ENCODE measurements around the gene RBM3. TPM values are rescaled to one million over a fixed set of nuclear protein-coding genes. Genes with fewer than 3 reads are reported as not detected.

The RBM3 gene
- total RNA-seq, 2 experiments from 2014 or later: 149 to 188 TPM

- BruUV-seq (replicated peaks): no TSS peak
- Histone ChIP-seq H2AFZ (ENCODE audit: low read length) (no peak overlapping the region), H3K9me2 (ENCODE audit: insufficient read depth, low read length) (no peaks in the 10 kb centered on the region), H3K36me3 (ENCODE audit: insufficient read depth, low read length) (no peaks in the 10 kb centered on the region), H3K9me3 (ENCODE audit: low read length) (no peaks in the 10 kb centered on the region), H3K79me2 (ENCODE audit: insufficient read depth, low read depth, low read length) (no peaks in the 10 kb centered on the region), H3K27ac (ENCODE audit: low read depth, low read length, poor library complexity, severe bottlenecking) (no peak overlapping the region), H4K20me1 (ENCODE audit: insufficient read depth, low read length) (no peaks in the 10 kb centered on the region), H3K4me3 (ENCODE audit: low read depth, low read length, poor library complexity, severe bottlenecking) (no peak overlapping the region), H3K4me1 (ENCODE audit: insufficient read depth, low read length, poor library complexity, severe bottlenecking) (peaks cover 14% of the 10 kb centered on the region), H3K4me2 (ENCODE audit: low read length) (no peak overlapping the region)
- POLR2A ChIA-PET: interaction anchor here (0.6 to 1.3 kb wide), 2 partner anchors 18 to 19 kb away, joined by 3 to 5 read pairs; no protein-coding TSS in a partner anchor
- DNase-seq (ENCODE audit: low spot score): no peak
- intact Hi-C loops (cut with micrococcal nuclease; ENCODE audit: unreplicated experiment): no loop called here
- TF ChIP-seq EZH2phosphoT487 (IDR thresholded peaks at IDR 0.05; ENCODE audit: borderline replicate concordance, low read depth, low read length): no peak
- TF ChIP-seq CTCF (conservative IDR thresholded peaks at IDR 0.05; ENCODE audit: low read length): no peak
- CTCF ChIA-PET (ENCODE audit: unreplicated experiment): no interaction called here
These were observed 17.0 kb downstream of the RBM3 start for GRCh38 chrX:48591255-48591791.

DNA sequence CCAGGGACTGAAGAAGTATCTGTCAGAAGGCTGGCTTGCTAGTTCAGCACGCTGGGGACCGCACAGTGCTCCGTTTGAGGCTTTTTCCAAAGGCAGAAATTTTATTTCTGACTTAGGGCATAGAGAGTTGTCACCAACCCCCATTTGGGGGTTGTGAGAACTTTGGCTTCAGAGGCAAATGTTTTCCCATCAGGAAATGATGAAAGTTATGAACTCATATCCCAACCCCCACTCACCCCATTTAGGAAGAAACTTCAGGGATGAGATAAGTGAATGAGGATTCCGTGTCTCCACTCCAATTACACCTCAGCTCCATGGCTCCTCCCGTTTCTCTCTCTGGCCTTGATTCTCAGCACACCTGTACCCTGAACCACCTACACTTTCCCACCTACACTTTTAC is 18.7 kb downstream of the RBM3 start:
- CTCF ChIA-PET (ENCODE audit: unreplicated experiment): no interaction called here
- DNase-seq (ENCODE audit: low spot score): no peak
- no peak overlapping the region for H2AFZ ChIP-seq (ENCODE audit: low read length)
- H3K79me2 ChIP-seq (ENCODE audit: insufficient read depth, low read depth, low read length): no peaks in the 10 kb centered on the region
- intact Hi-C loops (cut with micrococcal nuclease; ENCODE audit: unreplicated experiment): no loop called here
- no TSS peak for BruUV-seq (replicated peaks)
- H3K9me3 ChIP-seq (ENCODE audit: low read length): no peaks in the 10 kb centered on the region
- no peaks in the 10 kb centered on the region for H3K9me2 ChIP-seq (ENCODE audit: insufficient read depth, low read length)
- no peak overlapping the region for H3K27ac ChIP-seq (ENCODE audit: low read depth, low read length, poor library complexity, severe bottlenecking)
- TF ChIP-seq CTCF (conservative IDR thresholded peaks at IDR 0.05; ENCODE audit: low read length): no peak
- TF ChIP-seq EZH2phosphoT487 (IDR thresholded peaks at IDR 0.05; ENCODE audit: borderline replicate concordance, low read depth, low read length): no peak
- H3K4me1 ChIP-seq (ENCODE audit: insufficient read depth, low read length, poor library complexity, severe bottlenecking): peaks cover 22% of the 10 kb centered on the region
- no peaks in the 10 kb centered on the region for H4K20me1 ChIP-seq (ENCODE audit: insufficient read depth, low read length)
- H3K36me3 ChIP-seq (ENCODE audit: insufficient read depth, low read length): no peaks in the 10 kb centered on the region
- POLR2A ChIA-PET: no interaction called here
- no peak overlapping the region for H3K4me3 ChIP-seq (ENCODE audit: low read depth, low read length, poor library complexity, severe bottlenecking)
- H3K4me2 ChIP-seq (ENCODE audit: low read length): no peak overlapping the region

DNA sequence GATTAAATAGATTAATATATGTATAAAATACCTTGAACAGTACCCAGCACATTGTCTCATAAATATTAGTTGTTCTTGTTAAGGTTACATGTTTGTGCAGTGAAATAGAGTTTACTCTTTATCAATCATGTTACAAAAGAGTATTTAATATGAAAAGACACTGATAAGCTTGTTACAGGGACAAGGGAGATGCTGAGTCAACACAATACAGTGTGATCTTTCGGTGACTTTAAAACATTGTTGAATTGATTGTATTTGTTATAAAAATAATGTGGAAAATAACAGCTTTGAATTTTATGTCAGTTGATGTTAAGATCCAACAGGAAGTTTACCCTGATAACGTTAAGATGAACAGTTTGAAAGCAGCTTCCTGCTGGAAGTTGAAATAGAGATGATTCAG is 21.6 kb downstream of the RBM3 start:
- H3K4me3 ChIP-seq (ENCODE audit: low read depth, low read length, poor library complexity, severe bottlenecking): no peak overlapping the region
- no TSS peak for BruUV-seq (replicated peaks)
- peaks cover 17% of the 10 kb centered on the region; the same call in 1 of the 2 replicates for H3K36me3 ChIP-seq (ENCODE audit: insufficient read depth, low read length)
- 0 out of 2 replicates have a peak overlapping the region, but pooled peaks have one; percentile 51 for H2AFZ ChIP-seq (ENCODE audit: low read length)
- DNase-seq (ENCODE audit: low spot score): no peak
- H3K27ac ChIP-seq (ENCODE audit: low read depth, low read length, poor library complexity, severe bottlenecking): no peak overlapping the region
- CTCF ChIA-PET (ENCODE audit: unreplicated experiment): no interaction called here
- H3K9me2 ChIP-seq (ENCODE audit: insufficient read depth, low read length): no peaks in the 10 kb centered on the region
- TF ChIP-seq CTCF (conservative IDR thresholded peaks at IDR 0.05; ENCODE audit: low read length) (no peak), EZH2phosphoT487 (IDR thresholded peaks at IDR 0.05; ENCODE audit: borderline replicate concordance, low read depth, low read length) (no peak)
- POLR2A ChIA-PET: interaction anchor here (1.0 kb wide), 1 partner anchor 56 kb away, joined by 4 read pairs; the partner anchor contains the start of gene TBC1D25
- no peak overlapping the region for H3K4me2 ChIP-seq (ENCODE audit: low read length)
- intact Hi-C loops (cut with micrococcal nuclease; ENCODE audit: unreplicated experiment): loop anchor here (2.0 kb wide), 1 partner anchor 121 kb away; no protein-coding TSS in a partner anchor
- no peaks in the 10 kb centered on the region for H4K20me1 ChIP-seq (ENCODE audit: insufficient read depth, low read length)
- no peaks in the 10 kb centered on the region for H3K9me3 ChIP-seq (ENCODE audit: low read length)
- no peaks in the 10 kb centered on the region for H3K79me2 ChIP-seq (ENCODE audit: insufficient read depth, low read depth, low read length)
- peaks cover 24% of the 10 kb centered on the region for H3K4me1 ChIP-seq (ENCODE audit: insufficient read depth, low read length, poor library complexity, severe bottlenecking)
